HL-60 (cell line): ENCODE results near the gene ZNF655.

Experiments
- POLR2AphosphoS5 ChIP-seq: IDR thresholded peaks from 2 replicates; pipeline ENCODE4 v1.6.1; 2012; ENCODE audit warnings: low read depth
- TF ChIP-seq, protein P1 (sequence below): IDR thresholded peaks from one replicate; pipeline ENCODE4 v1.5.1; 2011; ENCODE audit warnings: low read length, control low read depth, inconsistent platforms; ENCODE audit not compliant: insufficient read depth

DNA sequence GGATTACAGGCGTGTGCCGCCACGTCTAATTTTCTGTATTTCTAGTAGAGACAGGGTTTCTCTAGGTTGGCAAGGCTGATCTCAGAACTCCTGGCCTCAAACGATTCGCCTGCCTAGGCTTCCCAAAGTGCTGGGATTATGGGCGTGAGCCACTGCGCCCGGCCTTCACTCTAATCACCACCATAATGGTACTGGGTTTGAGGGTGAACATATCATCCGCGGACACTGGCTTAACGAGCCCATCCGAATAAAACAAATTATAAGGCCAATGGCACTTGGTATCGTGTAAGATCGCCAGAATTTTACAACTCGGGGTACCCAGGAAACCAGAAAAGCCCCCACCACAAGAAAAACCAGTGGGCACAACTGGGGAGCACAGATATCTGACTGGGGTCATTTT lies 7.1 kb upstream of the ZNF655 start:
- no peak for TF ChIP-seq POLR2AphosphoS5
- TF ChIP-seq, protein P1, sequence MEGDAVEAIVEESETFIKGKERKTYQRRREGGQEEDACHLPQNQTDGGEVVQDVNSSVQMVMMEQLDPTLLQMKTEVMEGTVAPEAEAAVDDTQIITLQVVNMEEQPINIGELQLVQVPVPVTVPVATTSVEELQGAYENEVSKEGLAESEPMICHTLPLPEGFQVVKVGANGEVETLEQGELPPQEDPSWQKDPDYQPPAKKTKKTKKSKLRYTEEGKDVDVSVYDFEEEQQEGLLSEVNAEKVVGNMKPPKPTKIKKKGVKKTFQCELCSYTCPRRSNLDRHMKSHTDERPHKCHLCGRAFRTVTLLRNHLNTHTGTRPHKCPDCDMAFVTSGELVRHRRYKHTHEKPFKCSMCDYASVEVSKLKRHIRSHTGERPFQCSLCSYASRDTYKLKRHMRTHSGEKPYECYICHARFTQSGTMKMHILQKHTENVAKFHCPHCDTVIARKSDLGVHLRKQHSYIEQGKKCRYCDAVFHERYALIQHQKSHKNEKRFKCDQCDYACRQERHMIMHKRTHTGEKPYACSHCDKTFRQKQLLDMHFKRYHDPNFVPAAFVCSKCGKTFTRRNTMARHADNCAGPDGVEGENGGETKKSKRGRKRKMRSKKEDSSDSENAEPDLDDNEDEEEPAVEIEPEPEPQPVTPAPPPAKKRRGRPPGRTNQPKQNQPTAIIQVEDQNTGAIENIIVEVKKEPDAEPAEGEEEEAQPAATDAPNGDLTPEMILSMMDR = no peak
